GM13977 (cell line): ENCODE results near the gene LRP5.
A peak's percentile ranks its signal among the peaks of the same experiment; 100 is the strongest.

Experiments used
- DNase-seq: peaks from one replicate; pipeline ENCODE4 v3.0.0; 2012; ENCODE audit warnings: low spot score
- in situ Hi-C: fragments of 300-500 bp; cut with MboI; formaldehyde crosslinking; loops from one replicate; pipeline ENCODE4 v1.12.0; 2022; ENCODE audit warnings: low sequenced_read_pairs, low pct_unique_long_range_greater_than_20kb, mixed read lengths, inconsistent platforms; ENCODE audit not compliant: unreplicated experiment
- TF ChIP-seq, protein P1 (sequence below): IDR thresholded peaks from 2 replicates; pipeline ENCODE4 v1.5.1; 2012; ENCODE audit warnings: mild to moderate bottlenecking, control low read depth; ENCODE audit not compliant: insufficient read depth; ENCODE audit errors: extremely low read depth, missing control alignments

LRP5 gene

DNA sequence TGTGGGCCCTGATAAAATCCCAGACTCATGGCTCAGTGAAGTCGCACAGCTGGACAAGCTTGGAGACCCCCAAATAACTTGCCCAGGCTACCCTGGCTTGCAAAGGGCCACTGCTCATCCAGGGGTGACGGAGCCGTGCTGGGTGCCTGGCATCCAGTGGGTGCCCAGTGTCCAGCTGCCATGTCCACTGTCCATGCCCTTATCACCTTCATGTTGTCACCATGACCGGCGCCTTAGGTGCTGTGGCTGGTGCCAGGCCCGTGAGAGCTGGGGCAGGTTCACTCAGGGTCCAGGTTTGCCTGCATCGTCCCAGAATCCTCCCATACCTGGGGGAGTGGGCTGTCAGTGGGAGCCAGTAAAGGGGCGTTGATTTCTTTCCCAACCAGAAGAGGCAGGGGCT is 57.4 kb downstream of the LRP5 start:
- TF ChIP-seq, protein P1, sequence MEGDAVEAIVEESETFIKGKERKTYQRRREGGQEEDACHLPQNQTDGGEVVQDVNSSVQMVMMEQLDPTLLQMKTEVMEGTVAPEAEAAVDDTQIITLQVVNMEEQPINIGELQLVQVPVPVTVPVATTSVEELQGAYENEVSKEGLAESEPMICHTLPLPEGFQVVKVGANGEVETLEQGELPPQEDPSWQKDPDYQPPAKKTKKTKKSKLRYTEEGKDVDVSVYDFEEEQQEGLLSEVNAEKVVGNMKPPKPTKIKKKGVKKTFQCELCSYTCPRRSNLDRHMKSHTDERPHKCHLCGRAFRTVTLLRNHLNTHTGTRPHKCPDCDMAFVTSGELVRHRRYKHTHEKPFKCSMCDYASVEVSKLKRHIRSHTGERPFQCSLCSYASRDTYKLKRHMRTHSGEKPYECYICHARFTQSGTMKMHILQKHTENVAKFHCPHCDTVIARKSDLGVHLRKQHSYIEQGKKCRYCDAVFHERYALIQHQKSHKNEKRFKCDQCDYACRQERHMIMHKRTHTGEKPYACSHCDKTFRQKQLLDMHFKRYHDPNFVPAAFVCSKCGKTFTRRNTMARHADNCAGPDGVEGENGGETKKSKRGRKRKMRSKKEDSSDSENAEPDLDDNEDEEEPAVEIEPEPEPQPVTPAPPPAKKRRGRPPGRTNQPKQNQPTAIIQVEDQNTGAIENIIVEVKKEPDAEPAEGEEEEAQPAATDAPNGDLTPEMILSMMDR, result no peak
- no peak for DNase-seq
- in situ Hi-C loops, result no loop called here

DNA sequence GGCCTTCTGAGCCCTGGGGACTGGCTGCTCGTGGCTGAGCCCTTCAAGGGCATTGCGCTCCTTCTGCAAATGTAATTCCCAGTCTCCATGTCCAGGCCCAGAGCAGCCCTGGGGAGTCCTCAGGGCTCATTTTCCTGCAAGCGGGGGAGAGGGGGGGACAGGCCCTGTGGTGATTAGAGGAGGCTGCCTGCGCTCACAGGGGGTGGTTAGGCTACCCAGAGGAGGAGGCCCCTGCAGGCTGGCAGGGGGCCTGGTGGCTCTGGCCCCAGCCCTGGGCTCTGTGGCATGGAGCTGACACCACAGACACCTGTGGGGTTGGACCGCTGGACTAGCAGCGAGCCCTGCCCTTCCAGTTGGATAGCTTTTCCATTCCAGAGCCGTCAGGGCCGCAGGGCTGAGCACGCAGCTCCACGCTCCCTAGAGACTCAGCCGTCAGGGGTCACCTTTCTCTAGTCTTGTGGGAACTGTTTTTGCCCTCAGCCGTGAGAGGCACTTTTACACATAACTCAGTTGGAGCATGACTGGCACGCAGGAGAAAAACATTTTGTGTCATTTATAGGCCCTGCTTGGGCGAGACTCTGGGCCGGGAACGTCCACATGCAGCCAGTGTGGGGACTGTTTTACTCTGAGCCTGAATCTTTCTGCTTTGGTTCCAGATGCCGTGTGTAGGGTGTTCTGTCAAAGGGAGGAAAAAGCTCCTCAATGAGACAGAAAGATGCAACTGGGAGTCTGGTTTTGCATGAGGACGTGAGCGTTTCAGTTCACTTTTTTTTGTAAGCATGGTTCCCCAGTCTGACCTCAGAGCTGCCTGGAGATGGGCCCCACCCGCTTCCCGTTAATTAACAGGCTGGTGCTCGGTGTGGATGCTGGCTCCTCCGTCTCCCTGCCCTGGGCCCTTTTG is 58.1 kb downstream of the LRP5 start:
- TF ChIP-seq, protein P1, result no peak
- peak; percentile 96 for DNase-seq
- in situ Hi-C loops, result no loop called here

DNA sequence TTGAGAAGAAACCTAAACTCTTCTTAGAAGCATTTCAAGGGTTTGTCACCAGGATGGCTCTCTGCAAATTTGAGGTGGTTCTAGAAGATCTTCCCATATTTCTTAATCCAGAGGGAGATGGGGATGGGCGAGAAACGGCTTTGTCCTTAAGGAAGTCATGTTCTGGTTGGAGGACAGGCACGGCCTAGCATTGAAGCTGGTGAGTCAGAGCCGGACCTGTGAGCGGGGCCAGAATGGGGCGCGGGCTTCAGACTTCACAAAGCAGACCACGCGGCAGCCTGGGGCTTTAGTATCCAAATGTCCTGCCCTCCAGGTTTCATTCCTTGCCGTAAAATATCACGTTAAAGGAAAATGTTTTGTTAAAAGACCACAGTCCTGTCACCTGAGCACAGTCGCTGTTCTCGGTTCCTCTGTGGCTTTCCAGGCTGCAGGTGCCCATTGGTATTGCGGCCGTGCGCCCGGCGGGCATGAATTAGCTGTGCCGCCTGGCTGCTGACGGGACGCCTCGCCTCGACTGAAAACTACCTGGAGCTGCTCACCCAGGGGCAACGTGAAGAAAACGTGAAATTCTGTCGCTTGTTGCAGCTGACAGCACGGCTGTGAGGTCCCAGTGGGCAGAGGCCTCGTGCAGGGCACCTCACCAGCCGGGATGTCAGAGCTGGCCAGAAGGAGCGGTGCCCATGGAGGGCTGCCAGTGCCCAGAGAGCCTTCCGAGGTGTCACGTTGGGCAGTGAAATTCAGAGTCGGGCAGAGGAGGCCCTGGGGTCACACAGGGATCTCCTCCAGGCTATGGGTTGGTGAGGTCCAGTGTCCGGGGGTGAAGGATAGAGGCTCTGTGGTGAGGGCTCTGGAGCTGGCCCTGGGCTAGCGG is 59.0 kb downstream of the LRP5 start:
- TF ChIP-seq, protein P1, result no peak
- DNase-seq, result no peak

DNA sequence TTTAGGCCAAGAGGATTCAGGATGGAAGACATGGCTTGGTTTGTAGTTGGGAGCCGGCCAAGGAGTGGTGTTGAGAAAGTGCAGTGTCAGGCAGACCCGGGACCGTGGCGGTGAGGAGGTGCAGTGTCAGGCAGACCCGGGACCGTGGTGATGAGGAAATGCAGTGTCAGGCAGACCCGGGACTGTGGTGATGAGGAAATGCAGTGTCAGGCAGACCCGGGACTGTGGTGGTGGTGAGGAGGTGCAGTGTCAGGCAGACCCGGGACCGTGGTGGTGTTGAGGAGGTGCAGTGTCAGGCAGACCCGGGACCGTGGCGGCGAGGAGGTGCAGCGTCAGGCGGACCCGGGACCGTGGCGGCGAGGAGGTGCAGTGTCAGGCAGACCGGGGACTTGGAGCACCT is 59.7 kb downstream of the LRP5 start:
- in situ Hi-C loops, result no loop called here
- DNase-seq, result no peak

More for the DNA sequence above, 59.0 kb downstream of the LRP5 start:
- in situ Hi-C loops, result no loop called here

DNA sequence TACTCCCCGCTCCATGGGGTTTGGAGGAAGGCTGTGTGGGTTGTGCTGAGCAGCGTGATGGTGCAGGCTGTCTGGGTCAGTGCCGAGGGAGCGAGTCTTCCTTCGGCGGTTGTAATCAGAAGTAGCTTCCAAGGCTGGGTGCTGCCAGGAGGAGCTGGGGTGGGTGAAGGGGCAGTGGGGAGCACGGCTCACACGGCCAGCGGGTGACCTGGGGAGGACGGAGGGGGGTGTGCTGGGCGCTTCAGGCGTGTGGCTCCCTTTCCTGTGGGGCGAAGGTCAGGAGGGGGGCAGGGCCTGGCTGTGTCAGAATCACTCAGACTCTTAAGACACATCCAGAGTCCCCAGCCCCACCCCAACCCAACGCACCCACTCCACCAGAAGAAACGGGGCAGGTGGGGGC is 60.2 kb downstream of the LRP5 start:
- TF ChIP-seq, protein P1, result no peak
- in situ Hi-C loops, result no loop called here

More for the DNA sequence above, 59.7 kb downstream of the LRP5 start:
- TF ChIP-seq, protein P1, result no peak

DNA sequence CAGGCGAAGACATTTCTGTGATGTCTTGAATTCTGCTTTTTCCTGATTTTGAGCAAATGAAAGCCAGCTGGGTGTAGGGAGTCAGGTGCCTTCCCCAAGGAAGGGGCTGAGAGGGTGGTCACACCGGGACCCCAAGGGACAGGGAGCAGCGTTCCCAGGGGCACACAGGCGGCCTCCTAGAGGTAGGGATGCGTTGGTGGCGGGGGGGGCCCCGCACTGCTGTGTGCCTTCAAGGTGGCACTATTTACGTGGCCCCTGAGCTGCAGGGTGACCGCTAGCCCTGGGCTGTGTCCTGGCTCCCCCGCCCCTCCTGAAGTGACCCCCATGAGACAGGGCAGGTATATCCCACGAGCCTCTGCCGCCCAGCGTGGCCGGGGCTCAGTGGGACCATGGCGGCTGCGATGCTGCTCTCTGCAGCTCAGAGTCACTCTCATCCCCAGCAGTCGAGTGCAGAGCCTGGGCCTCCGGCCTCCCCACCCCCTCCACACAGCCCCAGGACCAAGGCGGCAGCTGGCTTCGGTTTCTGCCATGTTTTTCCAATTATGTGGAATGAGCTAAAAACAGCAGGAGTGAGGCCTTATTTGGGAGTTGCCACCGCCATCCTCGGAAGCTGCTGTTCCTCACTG is 60.9 kb downstream of the LRP5 start:
- in situ Hi-C loops, result no loop called here
- DNase-seq, result no peak
- TF ChIP-seq, protein P1, result no peak

More for the DNA sequence above, 60.2 kb downstream of the LRP5 start:
- DNase-seq, result no peak
